Loucy (cell line): ENCODE data around the gene NOX4.

Experiments used
- H2AFZ ChIP-seq: fragments of 200-600 bp; sonication (generic); 2 replicates; pipeline ENCODE4 v1.6.0; 2016; ENCODE audit warnings: antibody characterized with exemption, mild to moderate bottlenecking, low read length, moderate library complexity
- H3F3A ChIP-seq: fragments of 200-600 bp; 2 replicates; pipeline ENCODE4 v1.6.0; 2016; ENCODE audit warnings: antibody characterized with exemption, low read depth, mild to moderate bottlenecking
- H3K27me3 ChIP-seq: fragments of 200-600 bp; sonication (generic); 2 replicates; pipeline ENCODE4 v1.6.1; 2014; ENCODE audit warnings: low read length, mild to moderate bottlenecking; ENCODE audit not compliant: insufficient read depth, poor library complexity, severe bottlenecking
- H3K36me3 ChIP-seq: fragments of 200-600 bp; sonication (generic); 2 replicates; pipeline ENCODE4 v1.6.1; 2016; ENCODE audit warnings: low read length; ENCODE audit not compliant: insufficient read depth
- H3K4me1 ChIP-seq: fragments of 200-600 bp; sonication (generic); 2 replicates; pipeline ENCODE4 v1.5.1; 2014; ENCODE audit warnings: low read length, mild to moderate bottlenecking; ENCODE audit not compliant: insufficient read depth, poor library complexity, severe bottlenecking
- H3K4me2 ChIP-seq: fragments of 200-600 bp; sonication (generic); 2 replicates; pipeline ENCODE4 v1.6.0; 2014; ENCODE audit warnings: antibody characterized with exemption, low read length, low read depth, mild to moderate bottlenecking; ENCODE audit not compliant: poor library complexity, severe bottlenecking
- H3K4me3 ChIP-seq: fragments of 200-600 bp; sonication (generic); 2 replicates; pipeline ENCODE4 v1.5.1; 2014; ENCODE audit warnings: low read length, mild to moderate bottlenecking, mixed read lengths; ENCODE audit not compliant: poor library complexity, severe bottlenecking
- H3K79me2 ChIP-seq: fragments of 200-600 bp; sonication (generic); 2 replicates; pipeline ENCODE4 v1.6.1; 2014; ENCODE audit warnings: low read length; ENCODE audit not compliant: insufficient read depth
- H3K9ac ChIP-seq: fragments of 200-600 bp; sonication (generic); 2 replicates; pipeline ENCODE4 v1.6.0; 2014; ENCODE audit warnings: mild to moderate bottlenecking, low read depth, low read length, moderate library complexity; ENCODE audit not compliant: poor library complexity, severe bottlenecking
- H3K9me2 ChIP-seq: fragments of 200-600 bp; sonication (generic); replicated peaks from 2 replicates; pipeline ENCODE4 v1.6.1; 2016; ENCODE audit warnings: low read depth, low read length, mixed read lengths
- H3K9me3 ChIP-seq: fragments of 200-600 bp; sonication (generic); 2 replicates; pipeline ENCODE4 v1.6.1; 2014; ENCODE audit warnings: mild to moderate bottlenecking, antibody characterized with exemption, low read length, low read depth; ENCODE audit not compliant: insufficient read depth
- H4K20me1 ChIP-seq: fragments of 200-600 bp; sonication (generic); 2 replicates; pipeline ENCODE4 v1.6.0; 2014; ENCODE audit warnings: antibody characterized with exemption, low read length, mild to moderate bottlenecking; ENCODE audit not compliant: insufficient read depth, poor library complexity, severe bottlenecking
- CTCF ChIP-seq: fragments of 200-600 bp; sonication (generic); conservative IDR thresholded peaks from 2 replicates; pipeline ENCODE4 v1.5.1; 2014; ENCODE audit warnings: mild to moderate bottlenecking, antibody characterized with exemption, low read length
- EZH2phosphoT487 ChIP-seq: fragments of 200-600 bp; IDR thresholded peaks from 2 replicates; pipeline ENCODE4 v1.6.1; 2018; ENCODE audit warnings: antibody characterized with exemption, mild to moderate bottlenecking, moderate library complexity, borderline replicate concordance

NOX4 gene

DNA sequence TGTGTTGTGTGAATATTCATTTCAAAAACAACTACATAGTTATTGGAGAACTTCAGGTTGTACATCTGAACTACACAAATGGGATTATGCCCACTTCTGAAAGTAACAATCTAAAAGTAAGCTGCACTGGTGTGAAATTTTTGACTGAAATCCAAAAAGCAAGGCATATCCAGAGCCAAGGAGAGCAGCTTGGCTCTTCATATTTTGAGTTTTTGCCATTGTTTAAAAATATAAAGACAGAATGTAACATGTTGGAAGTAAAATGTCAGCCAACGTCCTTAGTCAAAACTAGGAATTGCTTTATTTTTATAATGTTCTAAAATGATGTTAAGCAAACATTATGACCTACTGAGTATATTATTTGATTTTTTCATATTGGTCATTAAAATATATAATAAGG lies 45.8 kb upstream of the NOX4 start:
- Histone ChIP-seq H3K4me1 (no peaks in the 10 kb centered on the region), H3K36me3 (no peaks in the 10 kb centered on the region), H3K27me3 (no peaks in the 10 kb centered on the region), H3K4me3 (no peak overlapping the region), H3K4me2 (no peak overlapping the region), H3K9me2 (no peaks in the 10 kb centered on the region), H3K79me2 (no peaks in the 10 kb centered on the region), H2AFZ (no peak overlapping the region), H3F3A (no peaks in the 10 kb centered on the region), H4K20me1 (no peaks in the 10 kb centered on the region), H3K9ac (no peak overlapping the region), H3K9me3 (no peaks in the 10 kb centered on the region)
- TF ChIP-seq EZH2phosphoT487 (no peak), CTCF (no peak)

DNA sequence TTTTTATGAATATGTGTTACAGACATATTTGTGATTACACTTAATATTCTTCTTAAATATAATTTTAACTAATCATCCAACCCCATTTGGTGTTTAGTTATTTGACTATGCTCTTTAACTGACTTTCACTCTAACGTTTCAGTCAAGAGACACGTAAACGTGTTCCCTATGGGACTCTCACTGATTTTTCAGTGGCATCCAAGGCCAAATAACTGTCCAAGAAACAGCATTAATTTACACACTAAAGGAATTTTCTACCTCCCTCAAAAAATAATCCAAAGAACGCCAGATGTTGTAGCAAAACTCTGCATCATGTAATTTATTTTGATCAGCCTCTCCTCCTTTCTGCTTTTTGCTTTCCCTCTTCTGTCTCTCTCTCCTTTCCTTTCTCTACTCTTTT lies 44.0 kb upstream of the NOX4 start:
- no peaks in the 10 kb centered on the region for H4K20me1 ChIP-seq
- H3F3A ChIP-seq, result no peaks in the 10 kb centered on the region
- no peaks in the 10 kb centered on the region for H3K27me3 ChIP-seq
- no peak overlapping the region for H3K4me3 ChIP-seq
- no peaks in the 10 kb centered on the region for H3K9me2 ChIP-seq
- H3K4me2 ChIP-seq, result no peak overlapping the region
- no peaks in the 10 kb centered on the region for H3K79me2 ChIP-seq
- TF ChIP-seq CTCF, result no peak
- TF ChIP-seq EZH2phosphoT487, result no peak
- no peak overlapping the region for H2AFZ ChIP-seq
- H3K9me3 ChIP-seq, result no peaks in the 10 kb centered on the region
- no peaks in the 10 kb centered on the region for H3K4me1 ChIP-seq
- H3K36me3 ChIP-seq, result no peaks in the 10 kb centered on the region
- no peak overlapping the region for H3K9ac ChIP-seq

- H4K20me1 ChIP-seq, result no peaks in the 10 kb centered on the region
- H3F3A ChIP-seq, result no peaks in the 10 kb centered on the region
- H3K9ac ChIP-seq, result no peak overlapping the region
- no peak overlapping the region for H3K4me3 ChIP-seq
- no peaks in the 10 kb centered on the region for H3K9me3 ChIP-seq
- H3K4me1 ChIP-seq, result no peaks in the 10 kb centered on the region
- H3K79me2 ChIP-seq, result no peaks in the 10 kb centered on the region
- H2AFZ ChIP-seq, result no peak overlapping the region
- no peak overlapping the region for H3K4me2 ChIP-seq
- H3K9me2 ChIP-seq, result no peaks in the 10 kb centered on the region
- TF ChIP-seq CTCF, result no peak
- TF ChIP-seq EZH2phosphoT487, result no peak
- H3K36me3 ChIP-seq, result no peaks in the 10 kb centered on the region
- H3K27me3 ChIP-seq, result no peaks in the 10 kb centered on the region
Observed at GRCh38 chr11:89529626-89530380, 38.6 kb upstream of the NOX4 start.
